GM12864 (cell line): Measurements from ENCODE around the gene MTHFD1L.
"Not testable (repeated sequence)": the region's sequence is repeated elsewhere in the genome, so short reads cannot be mapped to it uniquely, and the experiment has no call there.

Source experiments
- DNase-seq: peaks from one replicate; pipeline ENCODE4 v3.0.0-alpha.2; 2011; ENCODE audit warnings: low read depth
- H3K4me3 ChIP-seq: 2 replicates; pipeline ENCODE4 v1.5.1; 2011; ENCODE audit warnings: mild to moderate bottlenecking, low read depth, low read length, control low read depth
- TF ChIP-seq, protein P1 (sequence below): IDR thresholded peaks from 2 replicates; pipeline ENCODE4 v1.5.1; 2011; ENCODE audit warnings: low read depth, mild to moderate bottlenecking, moderate library complexity, low read length, control low read depth, inconsistent platforms; ENCODE audit errors: missing control alignments

Gene MTHFD1L

DNA sequence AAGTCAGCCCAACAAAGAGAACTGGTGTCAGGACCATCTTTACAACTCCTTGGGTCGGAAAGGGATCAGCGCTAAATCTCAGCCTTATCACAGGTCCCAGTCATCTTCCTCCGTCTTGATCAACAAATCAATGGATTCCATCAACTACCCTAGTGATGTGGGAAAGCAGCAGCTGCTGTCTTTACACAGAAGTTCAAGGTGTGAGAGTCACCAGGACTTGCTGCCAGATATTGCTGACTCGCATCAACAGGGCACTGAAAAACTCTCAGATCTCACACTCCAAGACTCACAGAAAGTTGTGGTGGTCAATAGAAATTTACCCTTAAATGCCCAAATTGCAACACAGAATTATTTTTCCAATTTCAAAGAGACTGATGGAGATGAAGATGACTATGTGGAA lies 25.3 kb upstream of the MTHFD1L start:
- TF ChIP-seq, protein P1, sequence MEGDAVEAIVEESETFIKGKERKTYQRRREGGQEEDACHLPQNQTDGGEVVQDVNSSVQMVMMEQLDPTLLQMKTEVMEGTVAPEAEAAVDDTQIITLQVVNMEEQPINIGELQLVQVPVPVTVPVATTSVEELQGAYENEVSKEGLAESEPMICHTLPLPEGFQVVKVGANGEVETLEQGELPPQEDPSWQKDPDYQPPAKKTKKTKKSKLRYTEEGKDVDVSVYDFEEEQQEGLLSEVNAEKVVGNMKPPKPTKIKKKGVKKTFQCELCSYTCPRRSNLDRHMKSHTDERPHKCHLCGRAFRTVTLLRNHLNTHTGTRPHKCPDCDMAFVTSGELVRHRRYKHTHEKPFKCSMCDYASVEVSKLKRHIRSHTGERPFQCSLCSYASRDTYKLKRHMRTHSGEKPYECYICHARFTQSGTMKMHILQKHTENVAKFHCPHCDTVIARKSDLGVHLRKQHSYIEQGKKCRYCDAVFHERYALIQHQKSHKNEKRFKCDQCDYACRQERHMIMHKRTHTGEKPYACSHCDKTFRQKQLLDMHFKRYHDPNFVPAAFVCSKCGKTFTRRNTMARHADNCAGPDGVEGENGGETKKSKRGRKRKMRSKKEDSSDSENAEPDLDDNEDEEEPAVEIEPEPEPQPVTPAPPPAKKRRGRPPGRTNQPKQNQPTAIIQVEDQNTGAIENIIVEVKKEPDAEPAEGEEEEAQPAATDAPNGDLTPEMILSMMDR, result no peak
- no peak overlapping the region for H3K4me3 ChIP-seq
- DNase-seq, result no peak

DNA sequence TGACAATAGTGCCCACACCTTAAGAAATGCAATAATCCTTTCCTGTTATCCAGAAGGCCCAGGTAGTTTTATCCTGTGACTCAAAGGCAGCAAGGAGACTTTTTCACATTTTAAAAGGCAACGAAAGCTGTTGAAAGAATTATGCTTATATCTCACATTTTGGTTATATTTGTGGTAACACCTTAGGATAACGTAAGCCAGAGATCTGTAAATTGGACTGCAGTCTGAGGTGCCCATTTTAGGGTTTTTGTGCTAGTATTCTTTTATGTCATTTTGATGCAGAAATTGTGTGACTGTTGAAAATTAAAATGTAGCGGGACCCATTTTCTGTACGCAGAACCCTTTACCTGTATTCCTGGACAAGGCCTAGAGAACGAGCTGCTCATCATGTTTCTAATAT lies 24.3 kb upstream of the MTHFD1L start:
- TF ChIP-seq, protein P1, result no peak
- no peak overlapping the region for H3K4me3 ChIP-seq
- no peak for DNase-seq

DNA sequence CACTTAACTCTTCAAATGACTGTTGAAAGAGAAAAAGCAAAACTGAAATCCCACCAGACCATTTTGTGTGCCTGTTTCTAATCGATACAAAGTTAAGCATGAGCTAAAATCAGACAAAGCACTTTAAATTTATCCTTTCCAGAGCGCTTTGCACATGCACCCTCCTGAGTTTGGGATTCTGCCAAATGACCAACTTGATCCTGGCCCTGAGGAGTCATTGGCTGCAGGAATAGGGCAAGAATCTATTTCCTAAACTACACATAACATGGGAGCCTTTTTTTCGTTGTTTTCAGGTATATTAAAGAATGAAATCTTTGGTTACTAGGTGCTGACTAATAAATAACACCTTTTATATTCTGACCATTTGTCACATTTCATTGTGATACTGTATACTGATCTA lies 23.8 kb upstream of the MTHFD1L start:
- DNase-seq, result no peak
- TF ChIP-seq, protein P1, result no peak

DNA sequence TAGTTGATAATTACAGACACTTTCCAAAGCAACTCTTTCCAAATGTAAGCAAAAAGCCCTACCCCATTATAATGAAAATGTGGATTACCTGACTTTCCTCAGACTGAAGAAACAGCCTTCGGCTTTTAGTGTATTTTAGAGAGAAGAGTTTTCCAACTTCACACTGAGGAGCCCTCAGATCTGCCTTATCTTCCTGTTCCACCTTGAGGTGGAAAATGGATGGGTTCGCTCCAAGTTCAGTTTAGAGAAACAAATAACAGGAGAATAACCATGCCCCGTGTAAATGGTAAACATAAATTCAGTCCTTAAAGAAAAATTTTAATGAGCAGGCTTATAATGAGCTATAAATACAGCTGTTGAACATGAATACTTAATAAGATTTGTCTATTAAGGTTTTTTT lies 21.1 kb upstream of the MTHFD1L start:
- no peak overlapping the region for H3K4me3 ChIP-seq
- DNase-seq, result no peak
- TF ChIP-seq, protein P1, result no peak

More for the DNA sequence above, 23.8 kb upstream of the MTHFD1L start:
- no peak overlapping the region for H3K4me3 ChIP-seq

DNA sequence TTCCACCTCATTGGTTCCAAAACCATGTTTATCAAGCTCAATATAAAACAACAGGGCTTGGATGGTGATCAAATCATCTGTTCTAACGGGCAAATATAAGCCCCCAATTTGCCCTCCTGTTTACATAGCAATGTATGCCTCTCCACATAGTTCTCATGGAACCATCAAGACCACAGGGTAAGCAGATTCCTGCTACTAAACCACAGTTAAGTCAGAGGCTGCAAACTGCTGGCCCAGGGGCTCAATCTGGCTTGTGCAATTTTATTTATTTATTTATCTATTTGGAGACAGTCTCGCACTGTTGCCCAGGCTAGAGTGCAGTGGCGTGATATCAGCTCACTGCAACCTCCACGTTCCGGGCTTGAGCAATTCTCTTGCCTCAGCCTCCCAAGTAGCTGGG lies 18.9 kb upstream of the MTHFD1L start:
- no peak overlapping the region for H3K4me3 ChIP-seq
- DNase-seq, result no peak
- TF ChIP-seq, protein P1, result no peak

DNA sequence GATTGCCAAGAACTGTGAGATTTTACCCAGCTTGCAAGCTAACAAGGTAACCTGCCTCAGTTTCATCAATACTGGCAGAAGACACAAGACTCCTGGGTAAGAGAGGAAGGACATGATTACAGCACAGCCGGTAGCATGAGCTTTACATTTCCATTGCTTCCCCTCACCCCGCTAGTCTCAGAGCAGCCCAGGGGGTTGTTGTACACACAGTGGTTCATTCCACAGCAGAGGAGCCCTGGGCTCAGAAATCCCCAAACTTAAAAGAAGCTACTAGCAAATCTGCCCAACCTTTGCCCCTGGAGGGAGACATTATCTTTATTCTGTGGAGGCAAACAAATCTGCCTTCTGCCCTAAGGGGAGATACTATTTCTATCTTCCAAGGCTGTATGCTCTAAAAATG lies 17.1 kb upstream of the MTHFD1L start:
- TF ChIP-seq, protein P1, result no peak
- no peak overlapping the region for H3K4me3 ChIP-seq
- no peak for DNase-seq

DNA sequence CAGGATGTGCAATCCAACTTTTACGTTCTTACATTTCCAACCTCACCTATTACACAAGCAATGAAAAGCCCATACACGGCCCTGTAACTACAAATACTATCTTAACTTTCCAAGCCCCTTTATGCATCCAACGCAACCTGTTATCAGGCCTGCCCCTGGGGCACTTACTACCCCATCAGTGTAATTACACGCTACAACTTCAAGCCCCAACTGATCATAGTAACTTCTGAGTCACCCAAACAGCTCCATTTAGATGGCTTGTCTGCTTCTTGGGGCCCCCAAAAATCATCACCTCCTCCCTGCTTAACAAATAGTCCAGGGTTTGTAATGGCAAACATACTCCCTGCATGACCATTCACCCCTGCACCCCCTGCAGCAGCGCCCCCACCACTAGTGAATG lies 11.1 kb upstream of the MTHFD1L start:
- DNase-seq, H3K4me3 ChIP-seq: not testable (repeated sequence)

DNA sequence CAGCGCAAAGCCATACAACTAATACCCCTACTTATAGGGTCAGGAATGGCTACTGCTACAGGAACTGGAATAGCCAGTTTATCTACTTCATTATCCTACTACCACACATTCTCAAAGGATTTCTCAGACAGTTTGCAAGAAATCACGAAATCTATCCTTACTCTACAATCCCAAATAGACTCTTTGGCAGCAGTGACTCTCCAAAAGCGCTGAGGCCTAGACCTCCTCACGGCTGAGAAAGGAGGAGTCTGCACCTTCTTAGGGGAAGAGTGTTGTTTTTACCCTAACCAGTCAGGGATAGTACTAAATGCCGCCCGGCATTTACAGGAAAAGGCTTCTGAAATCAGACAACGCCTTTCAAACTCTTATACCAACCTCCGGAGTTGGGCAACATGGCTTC lies 10.3 kb upstream of the MTHFD1L start:
- DNase-seq, H3K4me3 ChIP-seq: not testable (repeated sequence)
